DMS 273 treated with DMSO at 0.1 percent for 48 hours (cell line): ENCODE measurements around the gene GRAMD2B.
"Not testable (repeated sequence)": the region's sequence is repeated elsewhere in the genome, so short reads cannot be mapped to it uniquely, and the experiment has no call there.

Experiments
- DNase-seq: peaks from one replicate; lab custom pipeline; 2025; lab: John Stamatoyannopoulos, UW

Gene GRAMD2B

DNA sequence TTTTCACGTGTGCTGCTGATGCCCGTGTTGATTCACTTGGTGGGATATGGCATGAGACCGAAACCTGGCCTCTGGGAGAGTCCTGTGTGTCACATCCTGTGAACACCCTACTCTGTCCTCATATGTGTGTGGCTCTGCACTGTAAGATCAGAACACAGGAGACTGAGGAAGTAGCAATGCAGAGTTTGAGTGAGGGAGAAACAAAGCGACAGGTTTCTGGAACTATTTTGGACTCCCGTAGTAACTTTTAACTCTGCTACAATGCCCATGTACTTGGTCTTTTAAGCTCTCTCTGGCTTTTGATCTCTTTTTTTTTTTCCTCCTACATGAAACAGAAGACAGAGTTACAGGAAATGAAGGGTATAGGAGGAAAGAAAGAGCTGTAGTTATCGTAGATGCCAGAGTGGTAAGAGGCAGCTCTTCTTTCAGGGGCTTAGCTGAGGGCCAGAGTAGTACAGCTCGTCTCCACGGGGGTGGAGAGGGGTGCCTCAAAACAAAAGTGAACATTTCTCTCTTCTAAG lies 26.6 kb downstream of the GRAMD2B start:
- no peak for DNase-seq

DNA sequence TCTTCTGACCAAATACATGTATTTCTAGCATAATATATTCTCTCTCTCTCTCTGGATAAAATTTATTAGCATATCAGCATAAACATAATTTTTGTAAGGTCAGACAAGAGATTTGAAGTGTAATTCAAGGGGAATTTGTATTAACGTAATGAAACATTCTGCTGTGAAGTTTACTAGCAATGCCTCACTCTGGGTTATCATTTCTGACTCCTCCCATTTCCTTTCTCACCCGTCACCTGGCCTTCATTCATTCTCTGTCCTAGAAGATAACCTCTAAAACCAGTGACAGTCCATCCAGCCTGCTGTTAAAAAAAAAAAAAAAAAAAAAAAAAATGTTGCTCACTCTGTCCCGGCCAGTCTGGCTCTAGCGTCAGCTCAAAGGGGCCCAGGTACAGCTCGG lies 27.1 kb downstream of the GRAMD2B start:
- DNase-seq: no peak

DNA sequence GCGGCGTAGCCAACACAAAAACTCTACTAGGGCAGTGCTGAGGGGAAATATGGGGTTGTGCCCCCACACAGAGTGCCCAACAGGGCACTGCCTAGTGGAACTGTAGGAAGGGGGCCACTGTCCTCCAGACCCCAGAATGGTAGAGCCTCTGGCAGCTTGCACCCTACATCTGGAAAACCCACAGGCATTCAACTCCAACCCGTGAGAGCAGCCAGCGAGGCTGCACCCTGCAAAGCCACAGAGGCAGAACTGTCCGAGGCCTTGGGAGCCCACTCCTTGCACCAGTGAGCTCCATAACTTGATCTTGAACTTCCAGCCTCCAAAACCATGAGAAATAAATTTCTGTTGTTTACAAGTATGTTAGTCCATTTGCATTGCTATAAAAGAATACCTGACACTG lies 27.7 kb downstream of the GRAMD2B start:
- DNase-seq: no peak

DNA sequence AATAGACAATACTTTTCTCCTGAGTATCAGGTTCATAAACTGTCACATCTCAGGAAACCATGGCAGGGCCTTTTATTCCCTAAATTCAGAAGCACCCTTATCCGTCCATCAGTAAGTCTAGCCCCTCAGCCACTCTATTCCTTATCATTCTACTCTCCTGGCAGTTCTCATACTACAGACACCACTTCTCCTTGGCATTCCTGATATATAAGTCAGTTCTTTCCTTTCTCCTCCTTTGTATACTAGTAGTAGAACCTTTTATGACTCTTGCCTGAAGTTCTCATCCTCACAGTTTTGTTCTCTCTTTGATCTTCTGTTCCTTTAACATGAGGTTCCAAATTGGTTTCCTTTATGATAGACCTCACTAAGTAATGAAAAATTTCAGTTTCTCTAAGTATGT lies 29.3 kb downstream of the GRAMD2B start:
- DNase-seq: no peak

DNA sequence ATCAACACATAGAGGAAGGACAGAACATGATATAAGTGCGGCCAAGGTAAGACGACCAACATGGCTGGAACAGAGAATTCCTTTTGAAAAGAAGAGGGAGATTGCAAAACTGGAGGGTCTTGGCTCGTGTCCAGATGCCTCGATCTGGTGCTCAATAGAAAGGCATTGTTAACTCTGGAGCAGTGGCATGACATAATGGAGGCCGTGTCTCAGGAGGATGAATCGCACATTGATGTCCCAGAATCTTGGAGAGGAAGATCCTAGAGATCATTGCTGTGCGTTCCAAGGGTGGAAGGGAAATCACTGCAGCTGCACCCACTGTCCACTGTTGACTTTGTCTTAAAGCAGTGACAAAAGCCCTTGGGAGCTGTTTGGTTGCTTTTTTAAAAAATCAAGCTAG lies 30.9 kb downstream of the GRAMD2B start:
- DNase-seq: no peak

DNA sequence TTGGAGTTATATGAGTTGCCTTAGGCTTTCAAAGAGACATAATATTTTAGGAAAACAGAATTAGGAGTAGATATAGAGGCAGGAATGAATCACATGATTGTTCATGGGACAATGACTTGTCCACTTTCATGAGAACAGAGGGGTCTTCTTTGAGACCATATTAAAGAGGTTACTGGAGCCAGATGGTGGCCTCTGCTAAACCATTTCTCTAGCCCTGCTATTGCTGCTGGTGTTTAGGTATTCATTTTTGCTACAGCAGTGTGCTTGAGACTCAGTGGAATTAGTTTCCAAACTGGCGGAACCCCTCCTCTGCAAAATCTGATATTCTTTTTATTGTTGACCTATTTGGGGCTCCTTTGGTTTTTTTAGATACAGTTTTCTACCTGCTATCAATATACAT lies 31.3 kb downstream of the GRAMD2B start:
- DNase-seq: no peak

DNA sequence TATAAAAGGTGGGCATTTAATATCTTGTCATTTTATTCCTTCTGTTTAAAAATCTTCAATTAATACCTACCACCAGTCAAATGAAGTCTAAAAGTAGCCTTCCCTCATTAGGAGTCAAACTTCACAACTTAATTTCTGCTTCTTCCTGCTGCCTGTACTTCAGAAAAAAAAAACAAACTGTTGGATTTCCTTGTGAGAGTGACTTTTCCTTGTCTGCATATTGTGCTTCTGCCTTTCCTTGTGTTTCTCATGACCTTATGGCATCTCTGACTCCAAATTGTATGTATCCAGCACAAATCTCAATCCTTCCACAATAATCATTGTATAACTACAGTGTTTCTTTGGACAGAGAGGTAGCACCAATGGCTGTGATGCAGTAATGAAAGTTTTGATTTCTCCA lies 32.1 kb downstream of the GRAMD2B start:
- no peak for DNase-seq

DNA sequence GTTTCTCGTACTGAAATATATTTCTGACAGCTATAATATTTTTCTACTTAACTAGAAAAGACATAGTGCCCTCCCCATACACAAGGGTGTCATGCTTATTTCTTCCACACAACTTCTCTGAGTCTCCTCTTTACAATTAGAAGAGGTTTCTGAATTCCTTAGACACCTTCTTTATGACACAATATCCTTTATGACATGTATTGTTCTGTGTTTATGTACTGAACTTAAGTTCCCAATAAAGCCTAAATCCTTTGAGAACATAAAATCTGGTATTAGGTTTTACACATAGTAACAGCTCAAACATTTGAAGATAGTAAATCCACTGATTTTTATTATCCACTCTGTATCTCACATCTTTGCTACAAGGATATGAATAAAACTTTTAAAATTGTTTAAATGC lies 32.5 kb downstream of the GRAMD2B start:
- DNase-seq: no peak

DNA sequence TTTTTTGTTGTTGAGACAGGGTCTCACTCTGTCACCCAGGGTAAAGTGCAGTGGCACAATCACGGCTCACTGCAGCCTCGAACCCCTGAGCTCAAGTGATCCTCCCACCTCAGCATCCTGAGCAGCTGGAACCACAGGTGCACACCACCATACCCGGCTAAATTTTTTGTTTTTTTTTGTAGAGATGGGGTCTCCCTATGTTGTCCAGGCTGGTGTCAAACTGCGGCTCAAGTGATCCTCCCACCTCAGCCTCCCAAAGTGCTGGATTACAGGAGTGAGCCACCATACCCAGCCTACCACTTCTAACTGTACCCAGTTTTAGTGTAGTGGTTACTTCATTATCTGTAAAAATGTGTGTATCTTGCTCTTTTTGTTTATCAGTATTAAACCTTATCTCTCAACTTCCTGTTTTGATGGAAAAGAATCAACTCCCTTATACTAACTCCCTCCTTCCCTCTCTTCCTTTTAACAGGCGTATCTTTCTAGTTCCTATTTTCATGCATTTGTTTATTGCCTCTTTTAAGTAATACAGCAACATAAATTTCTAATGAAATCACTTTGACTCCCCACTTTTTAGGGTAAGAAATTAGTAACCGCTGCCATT lies 33.1 kb downstream of the GRAMD2B start:
- DNase-seq: no peak

DNA sequence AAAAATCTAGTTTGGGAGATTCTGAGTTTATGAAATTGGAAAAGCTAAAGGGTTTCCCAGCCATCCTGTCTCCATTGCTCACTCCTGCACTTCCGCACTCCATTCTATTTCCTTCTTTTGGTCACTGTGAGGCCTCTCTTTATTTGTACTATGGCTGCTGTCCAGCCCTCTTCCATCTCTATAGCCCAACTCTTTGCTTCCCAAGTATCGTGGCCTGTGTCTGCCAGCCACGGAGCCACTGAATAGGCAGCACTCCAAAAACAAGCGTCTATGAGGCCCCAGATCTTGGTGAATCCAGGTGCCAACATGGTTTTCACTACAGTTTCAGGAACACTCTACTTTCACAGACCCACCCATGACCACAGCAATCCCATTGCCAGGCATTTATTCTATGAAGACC lies 37.2 kb downstream of the GRAMD2B start:
- DNase-seq: no peak

DNA sequence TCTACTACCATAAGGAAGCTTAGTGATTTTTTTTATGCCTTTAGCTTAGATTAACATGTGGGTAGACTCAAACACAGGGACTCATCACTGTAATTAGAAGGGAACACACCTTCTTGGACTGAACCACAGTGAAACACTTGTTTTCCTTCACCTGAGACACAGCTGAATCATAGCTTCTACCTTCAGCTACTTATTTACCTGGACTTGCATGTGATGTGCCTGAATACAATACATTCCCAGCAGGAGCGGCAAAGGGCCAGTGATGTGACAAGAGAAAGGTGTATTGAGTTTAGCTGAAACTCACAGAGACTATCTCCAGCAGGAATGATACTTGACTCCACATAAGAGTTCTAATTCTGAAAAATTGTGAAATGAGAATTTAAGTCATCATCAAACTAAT lies 37.8 kb downstream of the GRAMD2B start:
- DNase-seq: no peak

DNA sequence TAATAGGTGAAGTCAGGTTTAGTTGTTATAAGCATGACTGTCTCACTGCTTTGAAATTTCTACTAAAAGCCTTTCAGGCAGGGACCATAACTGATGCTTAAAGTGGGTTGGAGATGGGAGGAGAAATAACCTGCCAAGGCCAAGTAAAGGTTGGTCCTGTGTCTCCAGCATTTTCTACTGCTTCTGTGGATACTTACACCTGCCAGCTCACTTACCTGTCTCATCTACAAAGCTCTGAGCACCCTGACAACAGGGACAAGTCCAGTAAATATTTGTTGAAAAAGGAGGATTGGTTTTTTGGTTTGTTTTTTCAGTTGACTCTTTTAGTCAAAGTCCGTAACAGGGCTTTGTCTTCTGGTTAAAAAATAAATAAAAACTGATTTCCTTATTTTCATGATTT lies 38.6 kb downstream of the GRAMD2B start:
- DNase-seq: no peak

DNA sequence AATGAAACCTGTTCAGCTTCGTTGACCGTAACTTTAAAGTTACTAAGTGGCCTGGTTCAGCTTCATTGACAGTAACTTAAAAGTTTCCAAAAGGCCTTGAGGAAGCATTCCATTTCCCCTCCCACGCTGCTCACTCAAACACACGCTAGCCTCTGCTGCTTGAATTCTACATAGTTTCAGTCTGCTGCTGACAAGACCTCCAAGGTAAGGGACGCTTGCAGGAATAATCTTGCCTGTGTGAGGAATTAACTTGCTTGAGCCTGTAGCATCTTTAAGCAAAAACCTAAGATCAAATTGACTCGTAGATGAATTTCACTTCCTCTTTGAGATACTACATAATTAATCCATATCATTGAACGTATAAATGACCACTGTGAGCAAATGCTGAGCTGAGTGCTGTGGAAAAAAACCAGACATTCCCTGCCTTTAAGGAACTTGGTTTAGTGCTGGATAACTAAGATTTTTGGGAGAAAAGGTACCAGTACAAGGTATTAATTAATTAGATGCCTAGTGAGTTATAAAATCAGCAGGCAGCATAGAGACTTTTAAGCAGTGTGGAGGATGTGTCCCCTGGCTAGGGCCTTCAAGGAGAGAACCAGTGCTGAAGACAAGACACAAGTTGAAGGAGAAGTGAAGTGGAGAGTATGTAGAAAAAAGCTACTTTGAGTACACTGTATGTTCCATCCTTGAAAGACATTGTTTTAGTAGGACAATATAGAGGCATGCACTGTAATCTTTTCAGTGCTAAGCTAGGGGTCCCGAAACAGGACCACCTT lies 39.2 kb downstream of the GRAMD2B start:
- DNase-seq: no peak

DNA sequence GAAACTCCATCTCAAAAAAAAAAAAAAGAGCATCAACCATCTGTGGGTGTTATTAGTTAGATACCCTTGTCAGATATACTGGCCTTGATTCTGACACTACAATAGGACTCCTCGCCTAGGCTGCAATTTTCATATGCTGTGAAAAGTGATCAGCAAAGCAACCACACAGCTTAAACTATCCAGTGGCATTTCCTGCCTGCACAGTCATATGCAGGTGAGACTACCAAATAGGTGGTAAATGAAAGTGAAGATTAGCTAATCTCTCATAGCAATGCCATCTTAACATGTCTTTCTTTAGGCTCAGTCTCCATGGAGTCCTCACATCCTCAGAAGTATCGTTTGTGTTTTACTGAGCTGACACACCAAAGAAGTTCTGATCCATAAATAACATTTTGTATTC lies 40.8 kb downstream of the GRAMD2B start:
- DNase-seq: no peak

DNA sequence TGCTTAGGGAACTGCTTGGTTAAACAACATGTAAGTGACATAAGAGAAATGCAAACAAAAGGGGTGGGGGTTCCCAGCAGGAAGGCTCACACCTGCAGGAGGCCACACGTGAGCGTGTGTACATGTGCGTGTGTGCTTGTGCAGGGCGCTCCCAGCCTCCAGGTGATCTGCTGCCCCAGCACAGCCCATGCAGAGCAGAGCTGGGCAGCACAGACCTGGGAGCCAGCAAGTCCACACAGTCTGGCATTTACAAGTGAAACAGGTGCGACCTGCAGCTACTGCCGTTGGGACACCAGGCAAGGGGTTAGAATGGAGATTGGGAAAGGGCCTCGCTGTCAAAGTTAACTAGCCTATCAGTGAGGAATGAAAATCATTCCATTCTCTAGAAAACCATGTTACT lies 41.8 kb downstream of the GRAMD2B start:
- no peak for DNase-seq

DNA sequence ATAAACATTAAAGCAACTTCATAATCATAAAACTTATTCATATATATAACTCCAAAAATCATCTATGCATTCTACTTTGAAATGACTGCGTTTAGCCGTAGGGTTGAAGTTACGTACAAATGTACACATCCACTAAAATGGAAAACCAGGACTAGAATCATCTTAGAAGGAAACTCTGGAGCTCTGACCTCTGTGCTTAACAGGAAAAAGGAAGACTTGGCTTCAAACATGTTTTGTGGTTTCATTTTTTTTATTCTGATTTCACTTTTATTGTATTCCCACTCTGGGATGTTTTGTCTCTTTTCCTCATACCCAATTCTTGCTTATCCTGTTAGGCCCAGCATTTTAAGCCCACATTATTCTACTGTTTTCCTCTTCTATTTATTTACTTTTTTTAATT lies 44.9 kb downstream of the GRAMD2B start:
- DNase-seq: no peak

DNA sequence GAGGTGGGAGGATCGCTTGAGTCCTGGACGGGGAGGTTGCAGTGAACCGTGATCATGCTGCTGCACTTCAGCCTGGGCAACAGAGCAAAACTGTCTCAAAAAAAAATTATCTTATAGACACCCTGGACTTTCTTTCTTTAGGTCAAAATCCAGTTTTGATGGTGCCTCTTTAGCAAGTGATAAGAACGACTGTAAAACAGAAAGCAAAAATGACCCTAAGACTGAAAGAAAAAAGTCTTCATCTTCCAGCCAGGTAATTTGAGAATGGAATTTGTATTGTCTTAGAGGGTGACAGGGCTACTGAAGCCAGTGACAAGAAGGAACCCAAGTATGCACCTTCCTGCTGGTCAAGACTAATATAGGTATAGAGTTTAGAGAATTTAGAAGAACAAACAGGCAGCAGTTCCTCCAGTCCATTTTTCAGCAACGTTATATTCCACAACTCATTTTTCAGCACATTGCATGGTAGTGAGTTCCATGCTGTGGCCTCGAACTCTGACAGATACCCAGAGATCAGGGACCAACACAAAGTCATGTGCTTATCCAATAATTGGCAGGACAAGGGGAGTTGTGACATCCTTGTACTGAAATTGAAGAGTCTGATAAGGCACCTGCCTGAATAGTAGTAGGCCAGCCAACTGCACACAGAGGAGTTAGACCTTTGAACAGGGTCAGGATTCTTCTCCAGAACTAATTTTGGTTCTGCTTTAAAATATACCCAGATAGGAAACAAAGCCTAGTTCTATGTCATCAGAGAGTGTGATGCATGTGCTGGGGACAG lies 46.5 kb downstream of the GRAMD2B start:
- DNase-seq: no peak

DNA sequence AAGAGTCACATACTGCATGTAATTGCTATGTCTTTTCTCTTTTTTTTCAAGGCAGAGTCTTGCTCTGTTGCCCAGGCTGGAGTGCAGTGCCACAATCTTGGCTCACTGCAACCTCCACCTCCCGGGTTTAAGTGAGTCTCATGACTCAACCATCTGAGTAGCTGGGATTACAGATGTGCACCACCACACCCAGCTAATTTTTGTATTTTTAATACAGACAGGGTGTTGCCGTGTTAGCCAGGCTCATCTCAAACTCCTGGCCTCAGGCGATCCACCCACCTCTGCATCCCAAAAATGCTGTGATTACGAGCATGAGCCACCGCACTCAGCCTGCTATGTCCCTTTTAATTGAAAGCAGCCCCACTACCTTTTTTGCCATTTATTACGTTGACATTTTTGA lies 47.3 kb downstream of the GRAMD2B start:
- DNase-seq: not testable (repeated sequence)

DNA sequence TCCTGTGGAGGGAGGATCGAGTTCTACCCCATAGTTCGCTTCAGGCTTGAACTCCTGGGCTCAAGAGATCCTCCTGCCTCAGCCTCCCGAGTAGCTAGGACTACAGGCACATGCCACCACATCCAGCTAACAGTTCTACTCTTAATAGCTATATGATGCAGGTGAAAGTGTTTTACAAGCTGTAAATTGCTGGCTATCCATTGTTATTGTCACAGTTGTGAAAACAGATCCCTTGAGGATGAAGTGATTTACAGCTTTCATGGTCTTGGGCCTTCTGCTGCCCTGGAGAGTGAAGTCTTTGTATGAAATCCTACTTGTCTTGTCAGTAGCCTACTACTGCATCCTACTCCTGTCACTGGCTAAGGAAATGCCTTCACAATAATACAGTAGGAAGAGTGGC lies 48.0 kb downstream of the GRAMD2B start:
- no peak for DNase-seq

DNA sequence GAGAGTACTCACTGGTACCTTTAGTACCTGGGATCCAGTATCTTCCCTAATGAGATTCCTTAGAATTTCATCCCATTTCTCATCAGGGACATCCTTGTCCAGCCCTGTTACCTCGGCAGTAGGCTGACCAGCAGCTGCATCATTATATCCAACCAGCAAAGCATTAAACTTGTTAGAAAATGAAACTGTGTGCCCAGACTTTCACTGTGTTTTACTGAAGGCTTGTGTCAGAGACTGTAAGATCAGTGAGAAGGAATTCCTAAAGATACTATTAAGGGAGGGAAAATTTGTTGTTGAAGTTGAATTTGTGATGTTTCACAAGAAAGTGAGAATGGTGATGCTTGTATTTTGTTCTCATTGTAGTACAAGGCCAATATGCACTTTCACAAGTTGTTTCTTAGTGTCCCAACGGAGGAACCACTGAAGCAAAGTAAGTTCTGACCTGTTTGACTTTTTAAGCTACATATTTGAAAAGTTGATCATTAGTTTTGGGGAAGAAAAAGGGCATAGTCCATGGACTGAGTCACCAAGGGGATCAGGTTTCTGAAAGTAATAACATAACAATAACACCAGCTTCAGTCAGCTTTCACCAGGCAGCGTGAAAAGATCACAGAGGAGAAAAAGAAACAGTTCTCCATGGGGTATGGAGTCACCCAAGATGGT lies 48.8 kb downstream of the GRAMD2B start:
- DNase-seq: no peak

DNA sequence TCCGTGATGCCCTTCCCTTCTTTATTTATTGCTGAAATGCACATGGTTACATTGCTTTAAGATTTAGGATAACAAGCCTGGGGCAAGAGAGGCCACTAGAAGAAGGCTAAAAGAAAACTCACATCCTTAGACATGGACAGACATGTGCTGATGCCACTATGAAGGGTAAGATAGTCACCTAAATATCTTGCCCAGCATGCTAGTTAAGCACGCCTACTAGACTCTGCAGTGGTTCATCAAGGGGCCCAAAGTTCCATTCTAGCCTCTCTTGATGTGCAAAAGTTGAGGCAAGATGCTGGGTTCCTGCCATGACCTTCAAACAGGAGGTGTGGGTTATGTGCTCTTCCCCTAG lies 49.3 kb downstream of the GRAMD2B start:
- DNase-seq: no peak

DNA sequence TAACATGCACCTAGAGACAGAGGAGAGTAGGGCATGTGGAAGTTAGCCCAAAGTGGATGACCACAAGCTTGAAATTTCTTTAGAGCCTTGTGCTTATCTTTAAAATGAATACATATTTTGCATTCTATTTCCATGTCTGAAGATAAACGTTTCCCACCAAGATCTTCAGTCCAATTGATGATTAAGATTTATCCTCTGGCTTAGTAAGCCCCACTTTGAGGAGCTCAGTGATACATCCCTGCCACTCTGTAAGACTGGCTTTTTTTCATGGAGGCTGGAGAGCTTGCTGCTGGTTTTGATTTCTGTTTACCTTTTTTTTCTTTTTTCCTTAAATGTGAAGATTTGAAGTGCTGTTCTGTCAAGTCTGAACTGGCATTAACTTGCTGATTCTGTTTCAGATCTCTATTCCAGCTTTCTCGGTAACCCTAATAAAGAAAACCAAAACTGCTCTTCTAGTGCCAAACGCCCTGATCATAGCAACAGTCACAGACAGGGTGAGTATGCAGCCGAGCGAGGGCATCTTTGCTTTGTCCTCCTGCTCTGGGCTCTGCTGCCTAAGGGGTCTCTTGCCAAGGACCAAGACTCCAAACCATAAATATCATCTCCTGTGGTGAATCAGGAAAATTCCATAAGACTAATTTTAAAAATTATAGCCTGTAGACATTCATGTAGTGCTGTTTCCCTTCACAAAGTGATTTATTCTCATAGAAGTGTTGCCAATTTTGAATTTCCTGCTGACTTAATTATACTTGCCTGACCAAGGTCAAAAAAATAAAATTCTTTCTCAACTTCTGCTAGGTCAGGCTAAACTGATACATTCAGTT lies 54.3 kb downstream of the GRAMD2B start:
- DNase-seq: no peak
